ENCODE measurements around the gene CLTRN. TPM values are rescaled to one million over a fixed set of nuclear protein-coding genes. Genes with fewer than 3 reads are reported as not detected.
"Not testable (repeated sequence)": the region's sequence is repeated elsewhere in the genome, so short reads cannot be mapped to it uniquely, and the experiment has no call there.

Gene CLTRN, protein sequence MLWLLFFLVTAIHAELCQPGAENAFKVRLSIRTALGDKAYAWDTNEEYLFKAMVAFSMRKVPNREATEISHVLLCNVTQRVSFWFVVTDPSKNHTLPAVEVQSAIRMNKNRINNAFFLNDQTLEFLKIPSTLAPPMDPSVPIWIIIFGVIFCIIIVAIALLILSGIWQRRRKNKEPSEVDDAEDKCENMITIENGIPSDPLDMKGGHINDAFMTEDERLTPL
- total RNA-seq: under 1 TPM in 1 of 2 experiments, not detected in 1; 0.43 TPM

DNA sequence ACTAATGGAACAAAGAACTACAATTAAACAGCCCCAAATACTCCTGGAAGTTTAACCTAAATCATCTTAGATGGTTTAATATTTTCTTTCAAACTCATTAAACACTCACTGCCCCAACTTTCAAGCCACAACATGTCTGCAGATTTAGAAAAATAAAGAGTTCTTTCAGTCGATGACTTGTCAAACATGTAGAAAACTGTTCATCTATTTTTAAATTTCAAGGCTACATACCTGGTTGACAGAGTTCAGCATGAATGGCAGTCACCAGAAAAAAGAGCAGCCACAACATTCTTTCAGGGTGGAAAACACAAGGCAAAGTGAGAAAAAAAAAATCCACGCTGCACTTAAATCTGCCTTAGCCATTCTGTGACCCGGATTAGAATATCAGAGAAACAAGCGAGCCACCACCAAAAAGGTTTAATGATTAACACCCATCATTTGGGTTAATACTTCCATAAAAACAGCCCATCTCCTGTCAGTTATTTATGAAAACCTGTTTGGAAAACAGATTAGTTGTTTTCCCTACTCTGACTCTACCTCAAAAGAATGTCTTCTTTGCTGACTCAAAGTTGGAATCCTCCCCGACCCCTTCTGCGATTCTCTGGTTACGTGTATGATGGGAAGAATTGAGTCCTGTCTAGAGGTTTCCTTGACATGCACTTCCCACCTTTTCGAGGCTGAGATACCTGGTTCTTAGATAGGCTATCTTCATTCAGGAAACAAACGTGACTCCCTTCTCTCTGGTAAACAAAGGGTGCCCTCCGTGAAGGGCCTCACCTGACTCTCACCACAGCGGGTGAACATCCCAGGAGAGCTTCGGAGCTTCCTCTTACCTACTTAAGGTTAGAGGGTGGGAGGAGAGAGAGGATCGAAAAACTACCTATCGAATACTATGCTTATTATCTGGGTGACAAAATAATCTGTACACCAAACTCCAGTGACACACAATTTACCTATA, at the start of gene CLTRN:
TSS of gene CLTRN (minus strand) at position 319 of the 958 bp plus-strand sequence. CDS start at position 289, 30 bp downstream.
- DNase-seq (no peak), ATAC-seq (ENCODE audit: low read depth) (no peak)
- POLR2A ChIA-PET: no interaction called here
- Mint-ChIP-seq H3K9me3 (no peaks in the 10 kb centered on the region), H3K27ac (no peak within 1 kb of the TSS), H3K36me3 (no peaks in the 10 kb centered on the region), H3K4me3 (no peak within 1 kb of the TSS), H3K27me3 (peaks cover 7% of the 10 kb centered on the region), H3K4me1 (no peaks in the 10 kb centered on the region)

DNA sequence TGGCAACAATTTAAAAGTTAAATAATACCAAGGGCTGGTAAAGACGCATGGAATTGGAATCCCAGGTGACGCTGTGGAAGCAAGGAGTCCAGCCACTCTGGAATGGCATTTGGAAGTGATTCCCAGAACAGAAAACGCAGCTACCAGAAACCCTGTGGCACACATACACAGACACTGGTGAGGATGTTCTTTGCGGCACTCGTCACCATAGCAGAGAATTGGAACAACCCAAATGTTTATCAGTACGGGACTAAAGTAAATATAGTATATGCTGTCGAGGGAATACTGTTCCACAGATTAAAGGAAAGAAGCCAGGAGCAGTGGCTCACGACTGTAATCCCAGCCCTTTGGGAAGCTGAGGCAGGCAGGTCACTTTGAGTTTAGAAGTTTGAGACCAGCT, 39.7 kb upstream of the CLTRN start:
- H3K4me3 Mint-ChIP-seq; H3K9me3 Mint-ChIP-seq; ATAC-seq (ENCODE audit: low read depth); H3K36me3 Mint-ChIP-seq; H3K27me3 Mint-ChIP-seq; H3K27ac Mint-ChIP-seq; H3K4me1 Mint-ChIP-seq; POLR2A ChIA-PET; DNase-seq: not testable (repeated sequence)

DNA sequence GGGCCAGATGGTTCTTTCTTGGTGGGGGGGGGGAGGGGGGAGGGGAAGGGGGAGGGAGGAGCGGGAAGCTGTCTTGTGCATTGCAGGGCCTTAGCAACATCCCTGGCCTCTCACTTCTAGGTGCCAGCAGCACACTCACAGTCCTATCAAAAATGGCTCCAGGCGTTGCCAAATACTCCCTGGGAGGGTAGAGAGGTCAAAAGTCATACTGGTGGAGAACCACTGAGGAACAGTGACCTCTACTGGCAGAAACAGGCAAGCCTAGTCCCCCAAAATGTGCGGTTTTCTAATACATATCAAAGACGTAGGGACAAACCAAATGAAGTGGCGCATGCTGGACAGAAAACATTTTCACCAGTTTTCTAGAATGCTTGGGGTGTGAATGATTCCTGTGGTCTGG, 39.2 kb upstream of the CLTRN start:
- H3K27ac Mint-ChIP-seq; H3K9me3 Mint-ChIP-seq; H3K27me3 Mint-ChIP-seq; H3K36me3 Mint-ChIP-seq; DNase-seq; ATAC-seq (ENCODE audit: low read depth); H3K4me3 Mint-ChIP-seq; H3K4me1 Mint-ChIP-seq; POLR2A ChIA-PET: not testable (repeated sequence)

DNA sequence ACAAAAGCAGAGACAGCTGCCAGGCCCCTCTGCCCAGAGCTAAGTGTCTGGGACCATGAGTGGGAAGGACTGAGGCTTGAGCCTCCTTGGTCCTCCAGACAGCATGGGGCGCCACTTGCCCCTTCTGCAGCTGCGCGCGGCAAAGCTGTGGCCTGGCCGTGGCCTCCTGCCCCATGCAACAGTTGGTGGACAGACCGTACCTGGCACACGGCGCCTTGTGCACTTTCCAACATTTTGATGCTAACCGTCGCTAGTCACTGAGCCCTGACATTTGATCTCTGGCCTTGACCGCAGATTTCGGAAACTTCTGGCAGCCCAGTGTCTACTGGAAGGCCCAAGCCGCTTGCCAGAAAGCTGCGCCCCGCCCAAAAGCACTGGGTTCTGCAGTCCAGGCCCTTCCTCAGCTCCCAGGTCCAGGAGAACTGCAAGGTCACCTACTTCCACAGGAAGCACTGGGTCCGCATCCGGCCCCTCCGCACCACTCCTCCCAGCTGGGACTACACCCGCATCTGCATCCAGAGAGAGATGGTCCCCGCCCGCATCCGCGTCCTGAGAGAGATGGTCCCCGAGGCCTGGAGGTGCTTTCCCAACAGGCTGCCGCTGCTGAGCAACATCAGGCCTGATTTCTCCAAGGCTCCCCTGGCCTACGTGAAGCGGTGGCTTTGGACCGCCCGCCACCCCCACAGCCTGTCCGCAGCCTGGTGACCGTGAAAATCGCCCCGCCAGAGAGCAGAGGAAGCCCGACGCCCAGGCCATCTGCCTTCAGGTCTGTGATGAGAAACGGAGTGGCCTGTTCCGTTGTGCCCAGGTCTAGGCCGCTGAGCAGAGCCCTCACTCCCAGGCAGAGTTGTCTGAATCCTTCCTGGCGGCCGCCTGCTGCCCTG, 38.1 kb upstream of the CLTRN start:
- POLR2A ChIA-PET: no interaction called here
- Mint-ChIP-seq H3K4me3 (no peak overlapping the region), H3K27me3 (no peaks in the 10 kb centered on the region), H3K4me1 (no peaks in the 10 kb centered on the region), H3K9me3 (no peaks in the 10 kb centered on the region), H3K27ac (no peak overlapping the region), H3K36me3 (no peaks in the 10 kb centered on the region)
- ATAC-seq (ENCODE audit: low read depth) (no peak), DNase-seq (no peak)

DNA sequence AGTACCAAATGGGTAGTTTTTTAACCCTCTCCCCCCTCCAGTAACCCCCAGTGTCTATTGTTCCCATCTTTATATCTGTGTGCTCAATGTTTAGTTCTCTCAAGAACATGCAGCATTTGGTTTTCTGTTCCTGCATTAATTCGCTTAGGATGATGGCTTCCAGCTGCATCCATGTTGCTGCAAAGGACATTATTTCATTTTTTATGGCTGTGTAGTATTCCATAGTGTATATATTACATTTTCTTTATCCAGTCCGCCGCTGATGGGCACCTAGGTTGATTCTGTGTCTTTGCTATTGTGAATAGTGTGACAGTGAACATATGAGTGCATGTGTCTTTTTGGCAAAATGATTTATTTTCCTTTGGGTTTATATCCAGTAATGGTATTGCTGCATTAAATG, 31.9 kb upstream of the CLTRN start:
- Mint-ChIP-seq H3K9me3 (no peaks in the 10 kb centered on the region), H3K36me3 (peaks cover 4% of the 10 kb centered on the region), H3K4me3 (no peak overlapping the region), H3K4me1 (peaks cover 7% of the 10 kb centered on the region), H3K27ac (no peak overlapping the region), H3K27me3 (no peaks in the 10 kb centered on the region)
- POLR2A ChIA-PET: no interaction called here
- ATAC-seq (ENCODE audit: low read depth) (no peak), DNase-seq (no peak)

DNA sequence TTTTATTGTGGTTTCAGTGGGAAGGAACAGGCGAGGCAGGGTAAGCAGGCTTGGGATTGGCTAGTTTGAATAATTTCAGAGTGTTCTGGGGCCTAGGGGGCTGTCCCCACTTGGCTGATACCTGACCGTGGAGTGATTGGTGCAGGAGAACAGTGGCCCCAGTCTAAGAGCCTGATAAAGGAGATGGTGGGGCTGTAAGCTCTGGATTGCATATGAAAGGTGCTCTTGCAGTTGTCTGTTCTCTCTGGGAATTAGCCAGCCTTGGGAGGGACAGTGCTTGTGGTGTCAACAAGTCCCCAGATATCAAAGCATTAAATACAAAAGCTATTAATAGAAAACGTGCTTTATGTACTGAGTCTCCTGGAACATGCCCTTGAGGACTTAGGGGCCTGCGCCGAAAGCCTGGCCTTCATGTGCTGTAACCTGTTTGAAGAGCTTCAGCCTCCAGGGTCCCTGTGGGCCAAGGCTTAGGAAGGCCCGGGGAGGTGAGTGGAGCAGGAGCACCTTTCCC, 30.4 kb upstream of the CLTRN start:
- Mint-ChIP-seq H3K27me3 (no peaks in the 10 kb centered on the region), H3K36me3 (peaks cover 7% of the 10 kb centered on the region), H3K4me1 (peaks cover 9% of the 10 kb centered on the region), H3K4me3 (peak overlapping the region; percentile 10), H3K9me3 (no peaks in the 10 kb centered on the region), H3K27ac (peak overlapping the region; percentile 68)
- no peak for DNase-seq
- POLR2A ChIA-PET: no interaction called here
- no peak for ATAC-seq (ENCODE audit: low read depth)

DNA sequence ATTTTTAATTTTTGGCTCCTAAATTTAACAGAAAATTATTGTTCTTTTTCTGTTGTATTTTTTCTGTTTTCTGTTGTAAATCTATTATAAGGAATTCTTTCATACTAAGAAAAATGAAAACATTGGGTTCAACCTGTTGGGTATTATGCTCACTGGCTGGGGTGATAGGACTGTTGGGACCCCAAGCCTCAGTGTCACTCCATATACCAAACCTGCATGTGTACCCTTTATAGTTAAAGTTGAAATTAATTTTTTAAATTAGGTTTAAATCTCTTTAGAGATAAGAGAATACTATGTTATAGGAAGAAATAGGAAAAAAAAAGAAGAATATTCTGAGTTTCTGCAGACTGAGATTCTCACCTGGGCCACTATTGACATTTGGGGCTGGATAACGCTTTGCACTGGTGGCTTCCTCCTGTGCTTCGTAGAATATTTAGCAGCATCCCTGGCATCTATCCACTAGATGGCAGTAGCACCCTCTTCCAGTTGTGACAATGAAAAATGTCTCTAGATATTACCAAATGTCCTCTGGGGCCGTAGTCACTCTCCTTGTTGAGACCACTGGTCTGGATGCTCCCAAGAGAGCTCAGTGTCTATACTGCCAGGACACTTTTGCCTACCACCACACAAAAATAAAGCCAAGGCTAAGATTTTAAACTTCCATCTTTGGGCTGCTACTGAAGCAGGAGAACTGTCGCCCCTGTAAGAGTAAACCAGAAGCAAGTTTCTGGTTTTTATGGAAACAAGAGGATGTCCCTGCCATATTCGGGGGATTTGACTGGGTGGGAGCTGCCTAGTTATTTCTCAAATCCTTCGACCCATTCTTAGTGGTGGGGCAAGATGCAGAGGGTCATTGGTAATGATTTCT, 22.4 kb upstream of the CLTRN start:
- peaks cover 13% of the 10 kb centered on the region for H3K4me1 Mint-ChIP-seq

DNA sequence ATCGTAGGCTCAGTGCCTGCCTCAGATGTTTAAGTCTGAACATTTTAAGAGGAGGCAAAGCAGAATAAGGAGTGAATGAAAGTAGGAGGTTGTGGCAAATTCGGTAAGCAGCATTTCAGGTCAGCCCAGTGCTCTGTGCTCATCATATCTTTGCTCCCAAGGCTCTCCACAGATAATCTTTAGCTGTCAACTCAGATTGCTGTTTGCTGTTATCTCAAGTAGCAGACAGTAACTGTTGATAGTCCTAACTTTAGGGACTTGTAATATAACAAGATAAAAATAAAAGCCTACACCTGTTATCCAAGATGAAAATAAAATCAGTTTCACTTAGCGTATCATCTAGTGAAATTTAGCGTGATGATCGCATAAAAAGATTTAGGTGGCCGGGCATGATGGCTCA, 18.6 kb upstream of the CLTRN start:
- H3K27ac Mint-ChIP-seq: no peak overlapping the region
- no peak for DNase-seq
- peaks cover 22% of the 10 kb centered on the region for H3K4me1 Mint-ChIP-seq
- no peak for ATAC-seq (ENCODE audit: low read depth)
- H3K9me3 Mint-ChIP-seq: no peaks in the 10 kb centered on the region
- H3K4me3 Mint-ChIP-seq: no peak overlapping the region
- POLR2A ChIA-PET: no interaction called here
- no peaks in the 10 kb centered on the region for H3K27me3 Mint-ChIP-seq
- no peaks in the 10 kb centered on the region for H3K36me3 Mint-ChIP-seq

More for the DNA sequence above, 22.4 kb upstream of the CLTRN start:
- Mint-ChIP-seq H3K27me3 (no peaks in the 10 kb centered on the region), H3K4me3 (no peak overlapping the region), H3K36me3 (peaks cover 3% of the 10 kb centered on the region), H3K9me3 (no peaks in the 10 kb centered on the region), H3K27ac (no peak overlapping the region)
- DNase-seq (no peak), ATAC-seq (ENCODE audit: low read depth) (peak; percentile 82)
- POLR2A ChIA-PET: no interaction called here

DNA sequence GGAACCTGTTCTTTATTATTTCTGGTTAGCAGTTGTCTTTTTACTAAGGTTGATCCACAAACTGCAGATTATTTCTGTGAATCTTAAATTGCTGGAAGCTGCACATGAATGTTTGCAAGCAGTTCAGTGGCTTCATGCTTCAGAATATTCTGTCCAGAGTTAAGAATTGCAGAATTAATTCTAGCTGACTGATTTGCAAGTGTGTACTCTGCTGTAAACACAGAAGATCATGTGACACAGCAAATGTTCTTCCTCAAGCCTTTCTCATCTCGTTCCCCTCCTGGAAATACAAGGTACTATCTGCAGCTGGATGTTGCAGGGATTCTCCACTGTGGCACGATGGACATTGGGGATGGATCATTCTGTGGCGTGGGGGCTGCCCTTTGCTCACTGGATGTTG, 16.8 kb upstream of the CLTRN start:
- peaks cover 23% of the 10 kb centered on the region for H3K4me1 Mint-ChIP-seq
- DNase-seq: no peak
- POLR2A ChIA-PET: no interaction called here
- no peak overlapping the region for H3K4me3 Mint-ChIP-seq
- ATAC-seq (ENCODE audit: low read depth): no peak
- no peaks in the 10 kb centered on the region for H3K9me3 Mint-ChIP-seq
- H3K36me3 Mint-ChIP-seq: peaks cover 3% of the 10 kb centered on the region
- H3K27ac Mint-ChIP-seq: no peak overlapping the region
- no peaks in the 10 kb centered on the region for H3K27me3 Mint-ChIP-seq

DNA sequence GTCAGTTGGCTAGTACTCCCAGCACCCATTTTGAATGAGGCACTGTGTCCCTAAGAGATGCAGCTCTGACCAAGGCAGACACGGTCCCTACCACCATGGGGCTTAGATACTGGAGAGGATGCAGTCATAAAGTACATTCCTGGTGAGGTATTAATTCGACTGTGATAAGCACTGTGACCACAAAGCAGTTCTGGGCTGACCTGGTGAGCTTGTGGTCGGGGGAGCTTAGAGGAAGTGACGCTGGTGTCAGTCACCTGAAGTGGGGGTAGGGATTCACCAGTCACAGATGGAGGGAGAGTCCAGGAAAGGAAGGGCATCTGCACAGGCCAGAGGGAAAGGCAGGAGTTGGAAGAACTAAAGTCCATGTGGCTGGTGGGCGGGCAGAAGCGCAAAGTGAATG, 15.8 kb upstream of the CLTRN start:
- no peak for ATAC-seq (ENCODE audit: low read depth)
- Mint-ChIP-seq H3K9me3 (no peaks in the 10 kb centered on the region), H3K4me1 (peaks cover 17% of the 10 kb centered on the region), H3K27ac (peak overlapping the region; percentile 61), H3K27me3 (no peaks in the 10 kb centered on the region), H3K36me3 (peaks cover 3% of the 10 kb centered on the region), H3K4me3 (peak overlapping the region; percentile 6)
- POLR2A ChIA-PET: no interaction called here
- DNase-seq: no peak

DNA sequence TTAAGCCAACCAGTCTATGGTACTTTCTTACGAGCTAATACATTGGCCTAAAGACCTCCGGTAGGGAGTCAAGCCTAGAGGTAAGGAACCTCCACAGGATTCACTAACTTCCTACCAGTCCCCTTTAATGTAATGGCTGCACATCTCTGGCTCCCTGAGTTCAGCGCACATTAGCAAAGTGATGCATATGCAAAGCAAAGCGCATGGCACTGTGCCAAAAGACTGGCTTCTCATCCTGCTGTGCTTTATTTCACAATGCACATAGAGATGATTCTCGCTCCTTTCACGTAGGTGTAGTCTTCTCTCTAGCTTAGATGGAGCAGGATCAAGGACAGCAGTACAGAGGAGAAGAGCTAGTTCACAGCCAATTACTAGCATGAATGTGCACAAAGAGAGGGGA, 14.6 kb upstream of the CLTRN start:
- no peak overlapping the region for H3K4me3 Mint-ChIP-seq
- no peaks in the 10 kb centered on the region for H3K9me3 Mint-ChIP-seq
- no peak overlapping the region for H3K27ac Mint-ChIP-seq
- POLR2A ChIA-PET: no interaction called here
- no peak for ATAC-seq (ENCODE audit: low read depth)
- no peak for DNase-seq
- peaks cover 15% of the 10 kb centered on the region for H3K4me1 Mint-ChIP-seq
- H3K36me3 Mint-ChIP-seq: peaks cover 3% of the 10 kb centered on the region
- no peaks in the 10 kb centered on the region for H3K27me3 Mint-ChIP-seq

DNA sequence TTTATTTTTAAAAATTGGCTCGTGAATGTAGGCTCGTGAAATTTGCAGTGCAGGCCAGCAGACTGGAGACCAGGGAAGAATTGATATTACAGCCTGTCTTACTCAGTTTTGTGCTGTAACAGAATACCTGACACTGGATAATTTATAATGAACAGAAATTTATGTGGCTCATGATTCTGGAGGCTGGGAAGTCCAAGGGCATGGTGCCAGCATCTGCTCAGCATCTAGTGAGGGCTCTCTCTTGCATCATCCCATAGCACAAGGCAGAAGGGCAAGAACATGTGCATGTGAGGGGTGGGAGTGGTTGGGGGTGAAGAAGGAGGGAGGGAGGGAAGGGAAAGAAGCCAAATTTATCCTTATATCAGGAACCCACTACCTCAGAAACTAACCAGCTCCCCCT, 13.7 kb upstream of the CLTRN start:
- no peak overlapping the region for H3K4me3 Mint-ChIP-seq

More for the DNA sequence above, 13.7 kb upstream of the CLTRN start:
- Mint-ChIP-seq H3K36me3 (peaks cover 3% of the 10 kb centered on the region), H3K27me3 (no peaks in the 10 kb centered on the region), H3K4me1 (peaks cover 20% of the 10 kb centered on the region), H3K27ac (no peak overlapping the region), H3K9me3 (no peaks in the 10 kb centered on the region)
- DNase-seq: no peak
- POLR2A ChIA-PET: no interaction called here
- ATAC-seq (ENCODE audit: low read depth): no peak

Data from activated naive CD8-positive, alpha-beta T cell treated with anti-CD3 and anti-CD28 coated beads, Interleukin-2, amount 10 ng/mL, durations not matched to agents 7 days and 5 days (primary cell).